Measurements from ENCODE around the gene HBZ.
A peak's percentile ranks its signal among the peaks of the same experiment; 100 is the strongest.
"Not testable (repeated sequence)": the region's sequence is repeated elsewhere in the genome, so short reads cannot be mapped to it uniquely, and the experiment has no call there.

The HBZ gene

DNA sequence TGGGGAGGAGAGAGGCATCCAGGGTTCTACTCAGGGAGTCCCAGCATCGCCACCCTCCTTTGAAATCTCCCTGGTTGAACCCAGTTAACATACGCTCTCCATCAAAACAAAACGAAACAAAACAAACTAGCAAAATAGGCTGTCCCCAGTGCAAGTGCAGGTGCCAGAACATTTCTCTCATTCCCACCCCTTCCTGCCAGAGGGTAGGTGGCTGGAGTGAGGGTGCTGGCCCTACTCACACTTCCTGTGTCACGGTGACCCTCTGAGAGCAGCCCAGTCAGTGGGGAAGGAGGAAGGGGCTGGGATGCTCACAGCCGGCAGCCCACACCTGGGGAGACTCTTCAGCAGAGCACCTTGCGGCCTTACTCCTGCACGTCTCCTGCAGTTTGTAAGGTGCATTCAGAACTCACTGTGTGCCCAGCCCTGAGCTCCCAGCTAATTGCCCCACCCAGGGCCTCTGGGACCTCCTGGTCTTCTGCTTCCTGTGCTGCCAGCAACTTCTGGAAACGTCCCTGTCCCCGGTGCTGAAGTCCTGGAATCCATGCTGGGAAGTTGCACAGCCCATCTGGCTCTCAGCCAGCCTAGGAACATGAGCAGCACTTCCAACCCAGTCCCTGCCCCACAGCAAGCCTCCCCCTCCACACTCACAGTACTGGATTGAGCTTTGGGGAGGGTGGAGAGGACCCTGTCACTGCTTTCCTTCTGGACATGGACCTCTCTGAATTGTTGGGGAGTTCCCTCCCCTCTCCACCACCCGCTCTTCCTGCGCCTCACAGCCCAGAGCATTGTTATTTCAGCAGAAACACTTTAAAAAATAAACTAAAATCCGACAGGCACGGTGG is 21.7 kb downstream of the HBZ start:
- WGBS (ENCODE audit: insufficient coverage) = 27% methylated on average over 4 of the region's 13 CpGs
- H3K27ac ChIP-seq (ENCODE audit: insufficient read depth in 1 of 2, low read depth in 1 of 2, low read length in 2 of 2, poor library complexity in 1 of 2, severe bottlenecking in 2 of 2); DNase-seq; H3K36me3 ChIP-seq (ENCODE audit: control insufficient read depth in 4 of 4, insufficient read depth in 4 of 4, low read length in 3 of 4); POLR2A ChIA-PET; H3K9me3 ChIP-seq (ENCODE audit: control extremely low read depth in 1 of 5, control insufficient read depth in 4 of 5, insufficient read depth in 2 of 5, low read depth in 1 of 5, low read length in 4 of 5): not testable (repeated sequence)
- Histone ChIP-seq H3K4me3 (ENCODE audit: control insufficient read depth in 1 of 7, extremely low read depth in 1 of 7, insufficient read depth in 4 of 7, low read depth in 2 of 7, low read length in 6 of 7) (peak overlapping the region in 2 of 7 experiments; percentile 46 to 57), H3K4me1 (ENCODE audit: control extremely low read depth in 1 of 4, control insufficient read depth in 4 of 4, insufficient read depth in 4 of 4, low read length in 3 of 4) (peaks cover 0 to 23% (median 14%) of the 10 kb centered on the region in 4 experiments), H3K27me3 (replicated peaks in 2 of 5; ENCODE audit: control insufficient read depth in 4 of 5, insufficient read depth in 5 of 5, low read length in 4 of 5) (peaks cover 0 to 76% (median 21%) of the 10 kb centered on the region in 5 experiments)
- CTCF ChIA-PET = interaction anchor here (1.0 to 1.7 kb wide), 3 partner anchors 15 to 57 kb away, joined by 3 to 4 read pairs (median 3); no protein-coding TSS in a partner anchor

DNA sequence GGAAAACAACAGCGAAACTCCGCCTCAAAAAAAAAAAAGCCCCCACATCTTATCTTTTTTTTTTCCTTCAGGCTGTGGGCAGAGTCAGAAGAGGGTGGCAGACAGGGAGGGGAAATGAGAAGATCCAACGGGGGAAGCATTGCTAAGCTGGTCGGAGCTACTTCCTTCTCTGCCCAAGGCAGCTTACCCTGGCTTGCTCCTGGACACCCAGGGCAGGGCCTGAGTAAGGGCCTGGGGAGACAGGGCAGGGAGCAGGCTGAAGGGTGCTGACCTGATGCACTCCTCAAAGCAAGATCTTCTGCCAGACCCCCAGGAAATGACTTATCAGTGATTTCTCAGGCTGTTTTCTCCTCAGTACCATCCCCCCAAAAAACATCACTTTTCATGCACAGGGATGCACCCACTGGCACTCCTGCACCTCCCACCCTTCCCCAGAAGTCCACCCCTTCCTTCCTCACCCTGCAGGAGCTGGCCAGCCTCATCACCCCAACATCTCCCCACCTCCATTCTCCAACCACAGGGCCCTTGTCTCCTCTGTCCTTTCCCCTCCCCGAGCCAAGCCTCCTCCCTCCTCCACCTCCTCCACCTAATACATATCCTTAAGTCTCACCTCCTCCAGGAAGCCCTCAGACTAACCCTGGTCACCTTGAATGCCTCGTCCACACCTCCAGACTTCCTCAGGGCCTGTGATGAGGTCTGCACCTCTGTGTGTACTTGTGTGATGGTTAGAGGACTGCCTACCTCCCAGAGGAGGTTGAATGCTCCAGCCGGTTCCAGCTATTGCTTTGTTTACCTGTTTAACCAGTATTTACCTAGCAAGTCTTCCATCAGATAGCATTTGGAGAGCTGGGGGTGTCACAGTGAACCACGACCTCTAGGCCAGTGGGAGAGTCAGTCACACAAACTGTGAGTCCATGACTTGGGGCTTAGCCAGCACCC is 22.8 kb downstream of the HBZ start:
- WGBS (ENCODE audit: insufficient coverage) = 4% methylated on average over 3 of the region's 8 CpGs
- peak in 2 of 3 donors; percentile 46 to 49 for DNase-seq
- Histone ChIP-seq H3K4me3 (ENCODE audit: control insufficient read depth in 1 of 7, extremely low read depth in 1 of 7, insufficient read depth in 4 of 7, low read depth in 2 of 7, low read length in 6 of 7) (no peak overlapping the region), H3K27ac (ENCODE audit: insufficient read depth in 1 of 2, low read depth in 1 of 2, low read length in 2 of 2, poor library complexity in 1 of 2, severe bottlenecking in 2 of 2) (no peak overlapping the region), H3K4me1 (ENCODE audit: control extremely low read depth in 1 of 4, control insufficient read depth in 4 of 4, insufficient read depth in 4 of 4, low read length in 3 of 4) (peaks cover 0 to 29% (median 16%) of the 10 kb centered on the region in 4 experiments), H3K27me3 (replicated peaks in 2 of 5; ENCODE audit: control insufficient read depth in 4 of 5, insufficient read depth in 5 of 5, low read length in 4 of 5) (peaks cover 0 to 75% (median 24%) of the 10 kb centered on the region in 5 experiments), H3K36me3 (ENCODE audit: control insufficient read depth in 4 of 4, insufficient read depth in 4 of 4, low read length in 3 of 4) (no peaks in the 10 kb centered on the region), H3K9me3 (ENCODE audit: control extremely low read depth in 1 of 5, control insufficient read depth in 4 of 5, insufficient read depth in 2 of 5, low read depth in 1 of 5, low read length in 4 of 5) (peaks cover 0 to 2% (median 0%) of the 10 kb centered on the region in 5 experiments)
- ChIA-PET POLR2A (no interaction called here), CTCF (interaction anchor here (1.0 to 1.7 kb wide), 3 partner anchors 16 to 58 kb away, joined by 3 to 4 read pairs (median 3); no protein-coding TSS in a partner anchor)

DNA sequence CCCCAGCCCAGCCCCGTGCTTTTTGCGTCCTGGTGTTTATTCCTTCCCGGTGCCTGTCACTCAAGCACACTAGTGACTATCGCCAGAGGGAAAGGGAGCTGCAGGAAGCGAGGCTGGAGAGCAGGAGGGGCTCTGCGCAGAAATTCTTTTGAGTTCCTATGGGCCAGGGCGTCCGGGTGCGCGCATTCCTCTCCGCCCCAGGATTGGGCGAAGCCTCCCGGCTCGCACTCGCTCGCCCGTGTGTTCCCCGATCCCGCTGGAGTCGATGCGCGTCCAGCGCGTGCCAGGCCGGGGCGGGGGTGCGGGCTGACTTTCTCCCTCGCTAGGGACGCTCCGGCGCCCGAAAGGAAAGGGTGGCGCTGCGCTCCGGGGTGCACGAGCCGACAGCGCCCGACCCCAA is 23.6 kb downstream of the HBZ start:
- peaks cover 0 to 70% (median 21%) of the 10 kb centered on the region in 5 experiments for H3K27me3 ChIP-seq (replicated peaks in 2 of 5; ENCODE audit: control insufficient read depth in 4 of 5, insufficient read depth in 5 of 5, low read length in 4 of 5)
- CTCF ChIA-PET = interaction anchor here (1.7 kb wide), 1 partner anchor 59 kb away, joined by 4 read pairs; no protein-coding TSS in a partner anchor

DNA sequence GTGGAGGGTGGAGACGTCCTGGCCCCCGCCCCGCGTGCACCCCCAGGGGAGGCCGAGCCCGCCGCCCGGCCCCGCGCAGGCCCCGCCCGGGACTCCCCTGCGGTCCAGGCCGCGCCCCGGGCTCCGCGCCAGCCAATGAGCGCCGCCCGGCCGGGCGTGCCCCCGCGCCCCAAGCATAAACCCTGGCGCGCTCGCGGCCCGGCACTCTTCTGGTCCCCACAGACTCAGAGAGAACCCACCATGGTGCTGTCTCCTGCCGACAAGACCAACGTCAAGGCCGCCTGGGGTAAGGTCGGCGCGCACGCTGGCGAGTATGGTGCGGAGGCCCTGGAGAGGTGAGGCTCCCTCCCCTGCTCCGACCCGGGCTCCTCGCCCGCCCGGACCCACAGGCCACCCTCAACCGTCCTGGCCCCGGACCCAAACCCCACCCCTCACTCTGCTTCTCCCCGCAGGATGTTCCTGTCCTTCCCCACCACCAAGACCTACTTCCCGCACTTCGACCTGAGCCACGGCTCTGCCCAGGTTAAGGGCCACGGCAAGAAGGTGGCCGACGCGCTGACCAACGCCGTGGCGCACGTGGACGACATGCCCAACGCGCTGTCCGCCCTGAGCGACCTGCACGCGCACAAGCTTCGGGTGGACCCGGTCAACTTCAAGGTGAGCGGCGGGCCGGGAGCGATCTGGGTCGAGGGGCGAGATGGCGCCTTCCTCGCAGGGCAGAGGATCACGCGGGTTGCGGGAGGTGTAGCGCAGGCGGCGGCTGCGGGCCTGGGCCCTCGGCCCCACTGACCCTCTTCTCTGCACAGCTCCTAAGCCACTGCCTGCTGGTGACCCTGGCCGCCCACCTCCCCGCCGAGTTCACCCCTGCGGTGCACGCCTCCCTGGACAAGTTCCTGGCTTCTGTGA is 24.3 kb downstream of the HBZ start, which contains the start of gene HBA1:
HBA1 (plus strand) TSS at position 204 of the 906 bp plus-strand sequence; CDS start at position 241, 37 bp downstream.
- no CpG with 5 or more reads among the region's 88 CpGs for WGBS (ENCODE audit: insufficient coverage)
- POLR2A ChIA-PET; H3K9me3 ChIP-seq (ENCODE audit: control extremely low read depth in 1 of 5, control insufficient read depth in 4 of 5, insufficient read depth in 2 of 5, low read depth in 1 of 5, low read length in 4 of 5); DNase-seq; H3K27ac ChIP-seq (ENCODE audit: insufficient read depth in 1 of 2, low read depth in 1 of 2, low read length in 2 of 2, poor library complexity in 1 of 2, severe bottlenecking in 2 of 2); H3K36me3 ChIP-seq (ENCODE audit: control insufficient read depth in 4 of 4, insufficient read depth in 4 of 4, low read length in 3 of 4): not testable (repeated sequence)
- H3K4me1 ChIP-seq (ENCODE audit: control extremely low read depth in 1 of 4, control insufficient read depth in 4 of 4, insufficient read depth in 4 of 4, low read length in 3 of 4) = peaks cover 0 to 38% (median 29%) of the 10 kb centered on the region in 4 experiments
- CTCF ChIA-PET = interaction anchor here (1.5 kb wide), 1 partner anchor 59 kb away, joined by 3 read pairs; no protein-coding TSS in a partner anchor
- H3K27me3 ChIP-seq (replicated peaks in 2 of 5; ENCODE audit: control insufficient read depth in 4 of 5, insufficient read depth in 5 of 5, low read length in 4 of 5) = peaks cover 0 to 64% (median 19%) of the 10 kb centered on the region in 5 experiments
- H3K4me3 ChIP-seq (ENCODE audit: control insufficient read depth in 1 of 7, extremely low read depth in 1 of 7, insufficient read depth in 4 of 7, low read depth in 2 of 7, low read length in 6 of 7) = peak within 1 kb of the TSS in 1 of 7 experiments; percentile 50

More for the DNA sequence above, 23.6 kb downstream of the HBZ start:
- POLR2A ChIA-PET; DNase-seq; H3K27ac ChIP-seq (ENCODE audit: insufficient read depth in 1 of 2, low read depth in 1 of 2, low read length in 2 of 2, poor library complexity in 1 of 2, severe bottlenecking in 2 of 2); H3K9me3 ChIP-seq (ENCODE audit: control extremely low read depth in 1 of 5, control insufficient read depth in 4 of 5, insufficient read depth in 2 of 5, low read depth in 1 of 5, low read length in 4 of 5); H3K36me3 ChIP-seq (ENCODE audit: control insufficient read depth in 4 of 4, insufficient read depth in 4 of 4, low read length in 3 of 4): not testable (repeated sequence)
- H3K4me1 ChIP-seq (ENCODE audit: control extremely low read depth in 1 of 4, control insufficient read depth in 4 of 4, insufficient read depth in 4 of 4, low read length in 3 of 4) = peaks cover 0 to 35% (median 23%) of the 10 kb centered on the region in 4 experiments
- WGBS (ENCODE audit: insufficient coverage) = no CpG with 5 or more reads among the region's 39 CpGs
- peak overlapping the region in 1 of 7 experiments; percentile 50 for H3K4me3 ChIP-seq (ENCODE audit: control insufficient read depth in 1 of 7, extremely low read depth in 1 of 7, insufficient read depth in 4 of 7, low read depth in 2 of 7, low read length in 6 of 7)

DNA sequence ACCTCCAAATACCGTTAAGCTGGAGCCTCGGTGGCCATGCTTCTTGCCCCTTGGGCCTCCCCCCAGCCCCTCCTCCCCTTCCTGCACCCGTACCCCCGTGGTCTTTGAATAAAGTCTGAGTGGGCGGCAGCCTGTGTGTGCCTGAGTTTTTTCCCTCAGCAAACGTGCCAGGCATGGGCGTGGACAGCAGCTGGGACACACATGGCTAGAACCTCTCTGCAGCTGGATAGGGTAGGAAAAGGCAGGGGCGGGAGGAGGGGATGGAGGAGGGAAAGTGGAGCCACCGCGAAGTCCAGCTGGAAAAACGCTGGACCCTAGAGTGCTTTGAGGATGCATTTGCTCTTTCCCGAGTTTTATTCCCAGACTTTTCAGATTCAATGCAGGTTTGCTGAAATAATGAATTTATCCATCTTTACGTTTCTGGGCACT is 25.0 kb downstream of the HBZ start:
- Histone ChIP-seq H3K27me3 (replicated peaks in 2 of 5; ENCODE audit: control insufficient read depth in 4 of 5, insufficient read depth in 5 of 5, low read length in 4 of 5) (peaks cover 0 to 62% (median 17%) of the 10 kb centered on the region in 5 experiments), H3K4me3 (ENCODE audit: control insufficient read depth in 1 of 7, extremely low read depth in 1 of 7, insufficient read depth in 4 of 7, low read depth in 2 of 7, low read length in 6 of 7) (no peak overlapping the region), H3K9me3 (ENCODE audit: control extremely low read depth in 1 of 5, control insufficient read depth in 4 of 5, insufficient read depth in 2 of 5, low read depth in 1 of 5, low read length in 4 of 5) (peaks cover 0 to 2% (median 0%) of the 10 kb centered on the region in 5 experiments), H3K27ac (ENCODE audit: insufficient read depth in 1 of 2, low read depth in 1 of 2, low read length in 2 of 2, poor library complexity in 1 of 2, severe bottlenecking in 2 of 2) (no peak overlapping the region), H3K4me1 (ENCODE audit: control extremely low read depth in 1 of 4, control insufficient read depth in 4 of 4, insufficient read depth in 4 of 4, low read length in 3 of 4) (peaks cover 0 to 38% (median 29%) of the 10 kb centered on the region in 4 experiments), H3K36me3 (ENCODE audit: control insufficient read depth in 4 of 4, insufficient read depth in 4 of 4, low read length in 3 of 4) (no peaks in the 10 kb centered on the region)
- DNase-seq = no peak
- ChIA-PET CTCF (interaction anchor here (1.5 to 1.9 kb wide), 2 partner anchors 10 to 59 kb away, joined by 3 to 6 read pairs; no protein-coding TSS in a partner anchor), POLR2A (interaction anchor here (0.6 kb wide), 1 partner anchor 12 kb away, joined by 4 read pairs; no protein-coding TSS in a partner anchor)
- WGBS (ENCODE audit: insufficient coverage) = 16% methylated on average over 9 of the region's 13 CpGs
